ENCODE results near the gene DNAH10.

DNAH10 gene

DNA sequence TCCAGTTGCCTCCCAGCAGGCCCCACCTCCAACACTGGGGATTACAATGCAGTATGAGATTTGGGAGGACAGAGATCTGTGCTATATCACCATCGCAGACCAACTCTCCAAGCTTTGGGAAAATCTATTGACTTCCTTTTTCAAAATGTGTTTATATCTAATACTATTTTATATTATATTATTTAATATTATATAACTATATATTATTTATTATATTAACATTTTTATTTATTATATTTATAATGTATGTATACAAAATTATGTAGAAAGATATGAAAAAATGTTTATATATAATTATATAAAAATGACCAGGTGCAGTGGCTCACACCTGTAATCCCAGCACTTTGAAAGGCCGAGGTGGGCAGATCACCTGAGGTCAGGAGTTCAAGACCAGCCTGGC, 36.4 kb downstream of the DNAH10 start:
- DNase-seq (ENCODE audit: low read depth) = no peak

DNA sequence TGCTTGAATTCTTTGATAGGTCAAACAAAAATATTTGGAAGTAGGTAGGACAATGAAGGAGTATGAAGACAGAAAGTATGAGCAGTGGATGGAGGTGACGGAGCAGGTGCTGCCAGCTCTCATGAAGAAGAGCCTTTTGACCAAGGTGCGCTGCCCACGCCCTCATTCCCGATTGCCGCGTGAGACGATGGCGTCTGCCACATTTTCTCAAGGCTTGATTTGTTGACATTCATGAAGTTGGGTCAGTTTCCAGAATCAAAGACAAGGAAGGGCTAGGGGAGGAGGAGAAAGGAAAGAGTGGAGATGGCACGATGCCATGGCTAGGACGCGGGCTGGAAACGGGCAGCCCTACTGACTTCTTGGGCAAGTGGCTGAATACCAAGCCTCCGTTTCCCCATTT, 37.1 kb downstream of the DNAH10 start:
- DNase-seq (ENCODE audit: low read depth) = no peak

DNA sequence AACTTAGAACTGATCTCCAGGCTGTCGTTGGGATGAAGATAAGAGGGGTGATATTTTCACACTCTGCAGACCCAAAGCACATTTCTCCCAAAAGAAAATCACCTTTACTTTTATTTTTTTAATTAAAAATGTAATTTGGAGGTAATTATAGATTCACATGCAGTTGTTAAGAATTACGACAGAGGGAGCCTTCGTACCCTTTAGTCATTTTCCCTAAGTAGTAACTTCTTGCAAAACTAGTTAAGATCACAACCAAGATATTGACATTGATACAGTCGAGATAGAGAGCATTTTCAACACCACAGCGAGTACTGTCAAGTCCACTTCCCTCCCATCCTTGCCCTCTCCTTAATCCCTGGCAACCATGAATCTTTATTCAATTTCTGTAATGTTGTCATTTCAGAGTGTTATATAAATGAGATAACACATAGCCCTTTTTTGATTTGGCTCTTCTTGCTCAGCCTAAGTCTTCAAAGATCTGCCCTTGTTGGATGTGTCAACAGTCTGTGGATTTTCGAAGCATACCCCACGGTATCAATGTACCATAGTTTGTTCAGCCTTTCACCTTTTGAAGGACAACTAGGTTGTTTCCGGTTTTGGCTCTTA, 39.6 kb downstream of the DNAH10 start:
- DNase-seq (ENCODE audit: low read depth) = peak; percentile 32

DNA sequence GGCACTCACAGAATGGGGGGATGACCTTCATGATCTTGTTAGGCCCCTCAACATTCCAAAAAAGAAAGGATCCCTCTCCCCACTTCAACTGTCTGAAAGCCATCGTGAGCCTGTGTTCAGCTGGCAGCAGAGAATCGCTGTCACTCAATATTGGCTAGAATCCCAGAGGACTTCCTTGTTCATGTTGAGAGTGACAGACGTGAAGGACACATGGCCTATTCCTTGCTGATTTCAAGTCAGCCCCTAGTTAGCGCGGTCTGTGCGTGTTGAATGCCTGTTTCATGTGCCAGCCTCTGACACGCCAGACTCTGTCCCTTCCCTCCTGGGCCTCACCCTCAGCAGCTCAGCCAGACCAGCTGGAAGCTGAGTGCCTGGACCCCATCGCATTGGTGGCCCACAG, 43.1 kb downstream of the DNAH10 start:
- no peak for DNase-seq (ENCODE audit: low read depth)

DNA sequence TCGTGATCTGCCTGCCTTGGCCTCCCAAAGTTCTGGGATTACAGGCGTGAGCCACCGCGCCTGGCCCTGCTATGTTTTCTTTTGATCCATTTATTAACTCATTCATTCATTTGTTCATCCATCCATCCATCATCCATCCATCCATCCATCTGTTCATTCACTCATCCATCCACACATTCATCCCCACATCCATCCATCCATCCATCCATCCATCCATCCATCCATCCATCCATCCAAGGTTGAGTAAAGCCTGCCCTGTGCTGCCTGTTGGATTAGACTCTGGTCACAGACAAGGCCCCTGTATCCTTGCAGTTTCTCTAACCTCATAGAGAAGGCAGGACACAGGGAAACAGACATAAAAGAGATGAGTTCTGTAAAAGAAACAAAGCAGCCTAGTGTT, 44.9 kb downstream of the DNAH10 start:
- DNase-seq (ENCODE audit: low read depth) = no peak

DNA sequence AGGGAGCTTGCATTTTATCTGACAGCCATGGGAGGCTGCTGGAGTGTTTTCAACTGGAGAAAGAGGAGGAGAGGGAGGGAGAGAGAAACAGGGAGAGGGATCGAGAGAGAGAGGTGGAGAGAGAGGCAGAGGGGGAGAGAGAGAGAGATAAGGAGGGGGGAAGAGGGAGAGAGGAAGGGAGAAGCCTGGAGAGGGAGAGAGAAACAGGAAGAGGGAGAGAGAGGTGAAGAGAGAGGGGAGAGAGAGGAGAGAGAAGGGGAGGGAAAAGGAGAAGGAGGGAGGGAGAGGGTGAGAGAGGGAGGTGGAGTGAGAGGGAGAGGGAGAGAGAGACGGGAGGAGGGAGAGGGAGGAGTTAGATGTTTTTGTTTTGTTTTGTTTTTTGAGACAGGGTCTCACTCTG, 45.6 kb downstream of the DNAH10 start:
- no peak for DNase-seq (ENCODE audit: low read depth)

DNA sequence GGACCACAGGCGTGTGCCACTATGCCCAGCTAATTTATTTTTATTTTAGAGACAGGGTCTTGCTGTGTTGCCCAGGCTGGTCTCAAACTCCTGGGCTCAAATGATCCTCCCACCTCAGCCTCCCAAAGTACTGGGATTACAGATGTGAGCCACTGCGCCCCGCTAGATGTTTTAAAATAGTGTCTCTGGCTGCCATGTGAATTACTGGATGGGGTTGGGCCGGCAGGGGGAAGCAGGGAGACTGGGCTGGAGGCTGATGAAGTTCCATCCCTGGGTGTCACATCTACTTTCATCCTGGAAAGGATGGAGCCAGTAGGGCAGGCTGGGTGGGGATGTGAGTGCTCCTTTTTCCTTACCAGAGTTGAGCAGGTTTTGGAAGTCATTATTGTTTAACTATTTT, 46.1 kb downstream of the DNAH10 start:
- DNase-seq (ENCODE audit: low read depth) = no peak

DNA sequence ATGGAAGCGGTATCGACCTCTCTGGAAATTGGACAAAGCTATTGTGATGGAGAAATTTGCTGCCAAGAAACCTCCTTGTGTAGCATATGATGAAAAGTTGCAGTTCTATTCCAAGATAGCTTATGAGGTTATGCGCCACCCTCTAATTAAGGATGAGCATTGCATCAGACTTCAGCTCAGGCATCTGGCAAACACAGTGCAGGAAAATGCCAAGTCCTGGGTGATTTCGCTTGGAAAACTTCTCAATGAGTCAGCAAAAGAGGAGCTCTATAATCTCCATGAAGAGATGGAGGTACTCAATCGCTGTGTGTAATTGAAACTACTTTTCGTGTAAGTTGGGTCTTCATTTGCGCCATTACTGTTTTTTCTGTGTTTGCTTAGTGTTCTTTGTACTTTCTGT, 51.2 kb downstream of the DNAH10 start:
- peak; percentile 83 for DNase-seq (ENCODE audit: low read depth)

DNA sequence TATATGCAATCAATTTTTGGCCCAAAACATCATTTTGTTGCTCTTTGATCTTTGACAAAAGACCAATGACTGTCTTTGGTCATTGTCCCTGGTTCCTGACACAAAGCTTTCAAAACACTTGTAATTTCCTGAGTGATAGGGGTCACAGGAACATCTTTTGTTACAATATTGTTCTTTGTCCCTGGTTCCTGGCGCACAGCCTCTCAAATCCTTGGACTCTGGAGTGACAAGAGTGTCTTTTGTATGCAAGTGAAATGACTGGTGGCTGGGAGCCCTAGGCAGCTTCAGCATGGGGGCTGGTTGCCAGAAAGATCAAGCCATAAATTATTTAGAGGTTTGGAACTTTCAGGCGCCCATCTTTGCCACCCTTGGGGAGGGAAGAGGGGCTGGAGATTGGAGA, 53.9 kb downstream of the DNAH10 start:
- DNase-seq (ENCODE audit: low read depth) = no peak

DNA sequence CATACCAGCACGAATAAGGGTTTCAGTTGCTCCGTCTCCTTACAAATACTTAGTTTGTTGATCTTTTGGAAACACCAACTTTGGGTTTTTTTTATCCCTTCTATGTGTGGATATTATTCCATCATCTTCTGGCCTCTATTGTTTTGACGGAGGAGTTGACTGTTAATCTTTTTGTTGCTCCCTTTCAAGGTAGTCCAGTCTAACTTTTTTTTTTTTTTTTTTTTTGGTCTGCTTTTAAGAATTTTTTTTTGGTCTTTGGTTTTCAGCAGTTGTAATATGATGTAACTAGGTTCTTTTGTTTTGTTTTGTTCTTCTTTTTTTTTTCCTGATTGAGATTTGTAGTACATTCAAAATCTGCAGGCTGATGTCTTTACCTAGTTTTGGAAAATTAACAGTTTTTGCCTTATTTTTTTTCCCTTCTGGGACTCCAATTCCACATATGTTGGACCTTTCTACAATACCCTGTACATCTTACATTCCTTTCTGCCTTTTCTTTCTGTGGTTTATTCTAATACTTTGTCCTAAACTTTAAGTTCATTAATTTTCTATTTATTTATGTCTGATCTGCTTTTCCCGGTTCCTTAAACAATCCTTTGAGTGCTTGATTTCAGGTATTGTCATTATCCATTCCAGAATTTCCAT, 54.9 kb downstream of the DNAH10 start:
- DNase-seq (ENCODE audit: low read depth) = no peak

DNA sequence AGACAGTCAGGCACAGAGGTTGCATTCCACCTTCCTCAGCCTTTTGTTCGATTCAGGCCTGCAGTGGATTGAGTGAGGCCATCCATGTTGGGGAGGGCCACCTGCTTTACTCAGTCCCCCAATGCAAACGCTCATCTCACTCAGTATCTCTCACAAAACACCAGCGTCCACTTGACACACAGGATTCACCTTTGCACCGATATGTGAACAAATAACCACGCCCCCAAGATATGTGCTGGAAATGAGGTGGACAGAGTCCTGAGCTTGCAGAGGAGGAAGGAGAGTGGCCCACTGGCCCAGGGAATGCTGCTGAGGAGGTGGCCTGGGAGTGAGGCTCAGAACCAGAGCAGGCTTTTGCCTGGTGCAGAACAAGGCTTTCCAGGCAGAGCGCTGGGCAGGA, 60.7 kb downstream of the DNAH10 start:
- no peak for DNase-seq (ENCODE audit: low read depth)

DNA sequence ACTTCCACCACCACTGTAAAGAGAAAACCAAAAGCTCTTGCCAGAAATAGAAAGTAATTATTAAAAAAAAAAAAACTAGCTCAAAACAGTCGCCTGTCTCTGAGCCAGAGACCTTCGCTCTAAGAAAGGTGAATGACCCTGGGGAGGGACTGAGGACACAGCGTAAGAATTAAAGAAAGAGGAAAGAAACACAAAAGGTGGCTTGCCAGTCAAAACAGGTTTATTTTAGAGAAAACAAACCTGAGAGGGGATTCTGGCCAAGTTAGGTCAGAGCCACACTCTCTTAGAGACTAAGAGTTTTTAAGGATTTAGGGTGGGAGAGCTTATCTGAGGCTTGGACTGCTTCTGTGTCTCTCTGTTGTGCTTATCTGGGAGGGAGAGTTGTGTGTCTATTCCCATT, 66.0 kb downstream of the DNAH10 start:
- no peak for DNase-seq (ENCODE audit: low read depth)

DNA sequence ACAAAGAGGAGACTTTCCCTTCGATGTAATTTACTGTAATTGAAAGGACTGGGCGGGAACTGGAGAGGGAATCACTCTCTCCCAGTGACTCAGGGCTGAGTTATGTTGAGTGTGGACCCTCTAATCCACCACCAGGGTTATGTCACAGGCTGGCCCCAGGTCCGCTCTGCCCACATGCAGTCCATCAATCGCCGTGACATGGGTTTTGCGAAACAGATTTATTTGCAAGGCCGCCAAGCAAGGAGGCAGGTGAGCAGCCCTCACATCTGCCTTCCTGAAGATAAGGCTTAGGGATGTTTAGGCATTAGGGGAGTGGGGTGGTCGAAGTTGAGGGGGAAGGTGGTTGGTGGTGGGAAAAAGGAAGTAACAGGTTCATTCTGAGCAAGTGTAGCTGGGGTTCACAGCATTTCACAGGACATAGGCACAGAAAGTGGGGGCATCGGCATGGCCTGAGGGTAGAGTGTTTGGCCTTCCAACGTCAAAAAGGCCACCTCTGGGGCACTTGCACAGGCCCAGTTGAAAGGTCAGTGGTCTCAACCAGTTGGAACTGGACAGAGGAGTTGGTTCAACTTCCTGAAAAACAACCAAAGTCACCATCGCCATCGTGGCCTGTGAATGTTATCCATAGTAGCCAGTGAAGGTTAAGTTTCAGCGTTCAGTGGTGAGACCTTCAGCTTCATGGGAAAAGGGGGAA, 66.9 kb downstream of the DNAH10 start:
- DNase-seq (ENCODE audit: low read depth) = no peak

DNA sequence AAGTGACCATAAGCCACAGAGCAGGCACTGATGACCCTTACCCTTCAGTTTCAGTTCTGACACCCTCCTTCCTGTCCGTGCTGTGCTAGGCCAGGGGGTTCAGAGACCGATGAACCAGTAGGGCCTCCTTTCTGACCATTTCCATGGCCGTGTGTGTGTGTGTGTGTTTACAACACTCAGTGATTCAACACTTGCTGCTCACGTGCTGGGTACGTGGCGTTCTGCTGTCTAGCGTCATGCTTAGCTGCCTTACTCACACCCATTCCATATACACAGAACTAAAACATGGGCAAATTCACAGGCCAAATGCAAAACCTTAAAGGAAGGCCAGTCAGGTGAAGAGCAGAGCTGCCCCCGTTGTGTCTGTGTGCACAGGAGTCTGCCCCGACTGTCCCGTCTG, 67.5 kb downstream of the DNAH10 start:
- DNase-seq (ENCODE audit: low read depth) = no peak

DNA sequence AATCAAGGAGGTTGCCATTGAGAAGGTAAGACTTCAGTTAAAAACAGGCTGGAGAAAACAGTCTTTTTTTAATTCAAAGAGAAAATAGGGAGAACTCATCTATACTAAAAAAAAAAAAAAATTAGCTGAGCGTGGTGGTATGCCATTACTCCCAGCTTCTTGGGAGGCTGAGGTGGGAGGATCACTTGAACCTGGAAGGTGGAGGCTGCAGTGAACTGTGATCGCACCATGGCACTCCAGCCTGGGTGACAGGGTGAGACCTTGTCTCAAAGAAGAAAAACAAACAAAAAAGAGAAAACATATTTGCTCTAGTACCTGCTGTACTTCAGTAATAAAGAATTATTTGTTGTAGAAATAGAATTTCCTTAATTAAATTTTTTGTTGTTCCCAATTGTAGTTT, 68.6 kb downstream of the DNAH10 start:
- no peak for DNase-seq (ENCODE audit: low read depth)

DNA sequence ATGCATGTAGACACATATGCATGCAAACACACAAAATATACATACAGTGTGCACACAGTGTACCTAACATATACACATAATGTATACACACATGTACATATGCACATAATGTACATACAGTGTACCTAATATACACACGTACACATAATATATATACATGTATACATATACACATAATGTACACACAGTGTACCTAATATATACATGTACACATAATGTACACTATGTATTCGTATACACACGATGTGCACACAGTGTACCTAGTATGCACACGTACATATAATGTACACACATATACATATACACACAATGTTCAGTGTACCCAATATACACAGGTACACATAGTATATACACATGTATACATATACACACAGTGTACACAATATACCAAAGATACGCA, 70.0 kb downstream of the DNAH10 start:
- no peak for DNase-seq (ENCODE audit: low read depth)

DNA sequence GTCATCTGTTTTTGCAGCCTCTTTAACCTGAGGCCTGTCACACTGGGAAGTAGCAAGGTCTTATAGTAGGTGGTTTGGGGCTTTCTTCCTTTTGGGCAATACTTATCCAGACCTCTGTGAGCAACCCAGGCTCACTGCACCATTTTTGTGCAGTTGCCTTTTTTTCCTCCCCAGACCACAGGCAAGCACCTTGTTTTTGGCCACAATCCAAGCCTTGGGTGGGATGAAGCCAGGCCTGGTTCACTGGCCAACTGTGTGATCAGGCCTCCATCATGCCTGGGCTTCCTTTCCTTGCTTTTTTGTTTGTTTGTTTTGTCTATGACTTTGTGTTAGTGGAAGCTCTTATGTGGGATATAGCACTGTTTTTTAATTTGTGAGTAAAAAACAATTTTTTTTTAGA, 71.7 kb downstream of the DNAH10 start:
- DNase-seq (ENCODE audit: low read depth) = no peak

DNA sequence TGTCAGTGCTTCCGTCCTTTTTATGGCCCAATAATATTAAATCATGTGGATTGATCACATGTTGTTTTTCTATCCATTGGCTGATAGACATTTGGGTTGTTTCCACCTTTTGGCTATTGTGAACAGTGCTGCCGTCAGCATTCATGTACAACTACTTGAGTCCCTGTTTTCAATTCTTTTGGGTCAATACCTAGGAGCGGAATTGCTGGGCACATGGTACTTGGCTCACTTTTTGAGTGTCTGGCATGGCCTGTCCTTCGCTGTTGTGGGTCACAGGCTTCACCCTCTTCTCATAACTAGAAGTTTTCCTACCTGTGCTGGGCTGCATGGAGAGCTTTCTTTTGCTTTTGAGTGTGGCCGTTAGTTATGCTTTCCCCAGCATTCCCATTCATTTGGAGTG, 72.7 kb downstream of the DNAH10 start:
- DNase-seq (ENCODE audit: low read depth) = no peak

DNA sequence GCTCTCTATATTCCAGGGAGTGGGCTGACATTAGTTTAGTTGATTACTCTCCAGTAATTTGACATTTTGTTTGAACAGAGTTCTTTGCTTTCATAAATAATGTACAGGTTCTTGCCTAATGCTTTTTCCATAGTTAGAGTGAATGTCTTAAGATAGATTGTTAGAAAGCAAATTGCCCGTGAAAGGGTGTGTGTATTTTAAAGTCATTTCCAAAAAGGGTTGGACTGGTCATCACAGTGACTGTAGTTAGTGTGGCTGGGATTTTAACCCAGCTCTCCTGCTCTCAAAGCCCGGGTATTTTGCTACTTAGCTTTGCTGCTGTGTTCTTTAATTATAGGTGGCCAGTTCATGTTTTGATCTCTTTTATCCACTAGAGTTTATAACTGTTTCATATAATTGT, 74.2 kb downstream of the DNAH10 start:
- DNase-seq (ENCODE audit: low read depth) = no peak

DNA sequence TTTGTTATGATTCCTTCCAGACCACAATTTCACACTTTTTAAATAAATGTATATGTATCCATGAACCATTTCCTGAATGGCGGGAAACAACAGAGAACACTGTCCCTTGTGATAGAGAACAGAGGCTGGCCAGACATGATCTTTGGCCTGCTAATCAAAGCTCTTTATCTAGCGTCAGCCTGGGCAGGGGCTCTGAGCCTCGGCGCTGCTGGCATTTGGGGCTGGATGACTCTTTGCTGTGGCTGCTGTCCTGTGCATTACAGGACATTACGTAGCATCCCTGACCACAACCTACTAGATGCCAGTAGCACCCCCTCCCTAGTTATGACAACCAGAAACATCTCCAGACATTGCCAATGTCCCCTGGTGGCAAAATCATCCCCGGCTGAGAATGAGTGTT, 77.7 kb downstream of the DNAH10 start:
- DNase-seq (ENCODE audit: low read depth) = no peak

DNA sequence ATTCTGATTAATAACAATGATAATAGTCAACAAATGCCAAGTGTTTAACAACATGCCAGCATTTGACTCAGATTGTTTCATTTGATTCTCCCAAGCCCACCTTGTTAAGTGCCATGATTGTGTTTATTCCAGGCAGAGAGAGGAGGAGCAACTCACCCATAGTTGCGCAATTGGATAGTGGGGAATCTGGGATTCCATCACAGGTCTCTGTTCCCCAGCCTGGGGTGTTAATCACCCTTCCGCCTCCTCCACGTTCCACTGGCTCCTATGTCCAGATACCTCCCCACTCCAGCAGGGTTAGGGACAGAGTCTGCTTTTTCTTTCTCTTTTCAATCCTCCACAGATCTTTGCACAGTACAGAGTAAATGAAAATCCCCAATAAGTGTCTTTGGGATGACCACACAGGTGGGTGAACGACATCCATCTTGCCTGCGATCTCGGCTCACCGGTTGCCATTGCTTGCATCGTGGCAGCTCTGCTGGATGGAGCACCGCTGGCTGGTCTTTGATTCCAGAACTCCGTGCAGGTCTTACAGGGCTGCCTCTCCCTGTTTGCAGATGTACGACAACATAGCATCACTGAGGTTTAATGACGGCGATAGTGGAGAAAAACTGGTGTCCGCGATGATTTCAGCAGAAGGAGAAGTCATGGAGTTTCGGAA, 78.8 kb downstream of the DNAH10 start:
- no peak for DNase-seq (ENCODE audit: low read depth)

DNA sequence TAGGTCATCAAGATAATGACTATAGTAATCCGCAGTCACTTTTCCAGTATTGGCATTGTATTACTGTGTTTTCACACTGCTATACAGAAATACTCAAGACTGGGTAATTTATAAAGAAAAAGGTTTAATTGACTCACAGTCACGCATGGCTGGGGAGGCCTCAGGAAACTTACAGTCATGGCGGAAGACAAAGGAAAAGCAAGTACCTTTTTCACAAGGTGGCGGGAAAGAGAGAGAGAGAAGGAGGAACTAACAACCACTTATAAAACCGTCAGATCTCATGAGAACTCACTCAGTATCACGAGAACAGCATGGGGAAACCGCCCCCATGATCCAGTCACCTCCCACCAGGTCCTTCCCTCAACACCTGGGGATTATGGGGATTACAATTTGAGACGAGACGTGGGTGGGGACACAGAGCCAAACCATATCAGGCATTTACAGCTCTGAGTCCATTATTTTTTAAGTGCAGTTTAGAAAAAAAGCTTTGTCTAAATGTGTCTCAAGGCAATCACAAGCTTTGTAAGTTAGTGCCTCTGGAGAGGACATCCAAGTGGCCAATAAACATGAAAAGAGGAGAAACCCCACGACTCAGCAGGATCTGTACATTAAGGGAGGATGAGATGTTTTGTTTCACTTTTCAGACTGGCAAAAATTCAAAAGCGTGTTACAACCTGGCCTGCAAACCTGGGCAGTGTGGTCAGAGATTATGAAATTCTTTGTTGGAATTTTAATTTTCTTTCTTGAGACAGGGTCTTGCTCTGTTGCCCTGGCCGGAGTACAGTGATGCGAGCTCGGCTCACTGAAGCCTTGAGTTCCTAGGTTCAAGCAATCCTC, 82.0 kb downstream of the DNAH10 start:
- no peak for DNase-seq (ENCODE audit: low read depth)
